Measurements from ENCODE around the gene STX19.
A peak's percentile ranks its signal among the peaks of the same experiment; 100 is the strongest.
"Not testable (repeated sequence)": the region's sequence is repeated elsewhere in the genome, so short reads cannot be mapped to it uniquely, and the experiment has no call there.

The STX19 gene, protein sequence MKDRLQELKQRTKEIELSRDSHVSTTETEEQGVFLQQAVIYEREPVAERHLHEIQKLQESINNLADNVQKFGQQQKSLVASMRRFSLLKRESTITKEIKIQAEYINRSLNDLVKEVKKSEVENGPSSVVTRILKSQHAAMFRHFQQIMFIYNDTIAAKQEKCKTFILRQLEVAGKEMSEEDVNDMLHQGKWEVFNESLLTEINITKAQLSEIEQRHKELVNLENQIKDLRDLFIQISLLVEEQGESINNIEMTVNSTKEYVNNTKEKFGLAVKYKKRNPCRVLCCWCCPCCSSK

DNA sequence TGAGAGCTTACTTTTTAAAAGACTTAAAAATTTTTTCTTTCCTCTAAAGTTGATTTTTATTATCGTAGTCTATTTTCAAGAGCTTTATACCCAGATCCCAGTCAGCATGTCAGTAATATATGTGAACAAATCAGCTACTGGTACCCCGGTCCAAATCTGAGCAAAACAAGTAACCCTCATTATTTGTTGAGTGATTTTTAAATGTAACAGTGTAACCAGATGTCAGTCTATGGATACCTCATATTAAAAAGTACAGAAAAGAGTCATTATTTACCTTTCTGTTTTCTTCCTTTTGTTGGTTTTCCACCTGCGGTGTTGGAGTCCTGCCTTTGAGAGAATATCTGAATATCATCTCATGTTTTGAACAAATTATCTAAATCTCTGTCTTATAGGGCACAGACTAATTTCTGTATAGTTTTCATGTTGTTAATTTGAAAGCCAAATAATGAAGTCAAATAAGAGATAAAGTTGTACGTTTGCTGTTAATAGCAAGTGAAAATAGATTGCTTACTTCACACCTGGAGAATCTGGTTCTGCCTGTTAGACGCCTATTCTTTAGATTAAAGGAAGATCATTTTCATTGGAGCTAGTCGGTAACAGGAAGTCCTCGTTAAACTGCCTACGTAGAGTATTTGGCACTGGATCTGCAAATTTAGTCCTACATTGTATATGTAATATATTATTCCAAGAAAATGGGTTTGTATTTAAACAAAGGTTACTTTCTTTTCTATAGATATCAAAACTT lies at the start of gene STX19:
STX19 (minus strand) TSS at position 505 of the 745 bp plus-strand sequence. CDS start 13,328 bp downstream, outside the sequence.
- no peak for DNase-seq

DNA sequence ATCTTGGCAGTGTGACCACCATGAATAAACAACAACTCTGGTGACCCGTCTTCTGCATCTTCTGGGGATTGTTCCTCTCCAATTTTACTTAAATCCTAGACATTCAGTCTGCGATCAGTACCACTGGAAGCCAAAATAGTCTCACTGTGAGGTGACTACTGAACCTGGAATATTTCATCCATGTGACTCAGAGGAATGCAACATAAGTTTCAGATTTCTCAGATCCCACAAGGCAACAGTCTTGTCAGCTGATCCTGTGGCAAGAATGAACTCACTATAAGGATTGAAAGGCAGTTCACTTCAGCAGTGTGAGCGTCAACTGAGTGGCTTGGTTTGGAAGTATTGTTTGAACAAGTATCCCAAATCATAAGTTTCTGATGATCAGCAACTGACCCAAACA lies 47.7 kb upstream of the STX19 start:
- DNase-seq, result no peak

DNA sequence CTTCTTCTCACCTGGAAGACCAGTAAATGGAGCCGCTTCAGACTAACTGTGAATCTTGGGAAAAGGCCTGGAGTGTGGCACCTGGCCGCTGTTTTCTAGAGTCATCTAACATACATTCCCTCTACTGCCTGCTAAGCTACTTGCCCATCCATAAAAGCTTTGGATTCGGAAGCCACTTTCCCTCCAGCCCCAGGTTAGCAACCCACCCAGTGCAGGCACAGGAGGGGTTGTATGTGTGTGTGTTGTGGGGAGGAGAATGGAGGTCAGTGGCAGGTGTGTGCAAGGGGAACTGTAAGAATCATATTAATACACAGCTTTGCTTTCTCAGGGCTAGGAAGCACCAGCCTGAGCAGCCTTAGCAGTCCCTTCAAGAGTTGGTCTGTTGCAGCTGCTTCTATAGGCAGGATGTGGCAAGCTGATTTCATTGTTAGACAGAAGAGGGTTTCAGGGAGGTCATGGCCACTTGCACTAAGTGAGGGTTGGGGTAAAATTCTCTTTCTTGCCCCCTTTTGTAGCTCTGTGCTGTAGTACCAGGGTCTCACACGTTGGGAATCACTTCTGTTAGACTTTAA lies 43.4 kb upstream of the STX19 start:
- DNase-seq, result no peak

DNA sequence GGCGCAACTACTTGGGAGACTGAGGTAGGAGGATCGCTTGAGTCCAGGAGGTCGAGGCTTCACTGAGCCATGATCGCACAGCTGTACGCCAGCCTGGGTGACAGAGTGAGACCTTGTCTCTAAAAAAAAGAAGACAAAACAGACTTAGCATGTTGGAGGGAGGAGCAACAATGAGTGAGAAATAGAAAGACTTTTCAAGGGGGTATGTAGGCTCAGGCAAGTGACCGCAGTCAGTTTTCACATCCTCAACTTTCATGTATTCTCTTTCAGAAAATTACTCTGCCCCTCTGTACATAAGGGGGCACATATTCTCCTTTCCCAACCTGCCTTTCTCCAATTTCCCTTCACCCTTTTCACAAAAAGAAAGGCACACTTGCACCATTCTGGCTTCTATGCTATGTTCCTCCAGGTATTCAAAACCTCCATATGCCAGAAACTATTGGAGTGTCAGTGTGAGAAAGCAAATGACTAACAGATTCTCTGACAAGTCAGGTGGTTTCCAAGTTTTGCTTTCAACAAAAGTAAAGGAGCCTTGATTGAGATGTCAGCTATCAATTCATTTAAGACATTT lies 42.0 kb upstream of the STX19 start:
- no peak for DNase-seq

- no peak for DNase-seq
Observed at GRCh38 chr3:94069194-94069813, 40.9 kb upstream of the STX19 start.

- no peak for DNase-seq
Observed at GRCh38 chr3:94066506-94067500, 38.4 kb upstream of the STX19 start.

GRCh38 chr3:94065819-94066480 lies 37.6 kb upstream of the STX19 start:
- DNase-seq, result no peak

- no peak for DNase-seq
Observed at GRCh38 chr3:94065122-94065521, 36.7 kb upstream of the STX19 start.

GRCh38 chr3:94064243-94064860 lies 36.0 kb upstream of the STX19 start:
- no peak for DNase-seq

DNA sequence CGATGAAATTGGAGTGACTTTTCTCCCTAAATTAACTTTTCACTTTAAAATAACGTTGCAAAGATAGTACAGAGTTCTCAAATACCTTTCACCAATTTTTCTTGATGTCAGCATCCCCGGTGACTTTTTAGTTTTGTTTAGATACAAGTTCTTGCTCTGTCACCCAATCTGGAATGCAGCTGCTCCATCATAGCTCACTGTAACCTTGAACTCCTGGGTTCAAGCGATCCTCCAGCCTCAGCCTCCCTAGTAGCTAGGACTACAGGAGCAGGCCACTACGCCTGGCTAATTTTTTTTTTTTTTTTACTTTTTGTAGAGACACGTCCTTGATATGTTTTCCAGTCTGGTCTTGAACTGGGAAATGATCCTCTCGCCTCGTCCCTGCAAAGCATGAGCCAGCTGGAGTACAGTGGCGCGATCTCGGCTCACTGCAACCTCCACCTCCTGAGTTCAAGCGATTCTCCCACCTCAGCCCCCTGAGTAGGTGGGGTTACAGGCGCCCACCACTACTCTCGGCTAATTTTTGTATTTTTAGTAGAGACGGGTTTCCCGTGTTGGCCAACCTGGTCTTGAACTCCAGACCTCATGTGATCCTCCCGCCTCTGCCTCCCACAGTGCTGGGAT lies 35.2 kb upstream of the STX19 start:
- DNase-seq, result no peak

- peak; percentile 68 for DNase-seq
Observed at GRCh38 chr3:94062513-94063404, 34.4 kb upstream of the STX19 start, which contains the start of the genes DHFR2 and NSUN3. DHFR2 (minus strand) TSS chr3:94062916; CDS start chr3:94061511, 1,405 bp downstream. NSUN3 (plus strand) TSS chr3:94063061; CDS start chr3:94063127, 66 bp downstream.

DNA sequence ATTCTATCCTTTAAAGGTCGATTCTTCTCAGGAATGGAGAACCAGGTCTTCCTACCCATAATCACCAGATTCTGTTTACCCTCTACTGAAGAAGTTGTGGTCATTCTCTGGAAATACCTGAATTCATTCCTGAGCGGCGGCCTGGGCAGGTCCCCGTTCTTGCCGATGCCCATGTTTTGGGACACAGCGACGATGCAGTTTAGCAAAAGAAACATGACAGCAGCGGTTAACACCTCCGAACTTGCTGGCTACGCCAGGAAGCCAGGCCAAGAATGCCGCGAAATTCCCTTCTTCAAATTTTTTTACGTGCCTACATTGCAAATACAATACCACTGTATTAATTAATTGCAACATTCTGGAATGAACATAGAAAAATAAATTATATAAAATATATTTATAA lies 32.9 kb upstream of the STX19 start:
- DNase-seq, result no peak

- no peak for DNase-seq
Observed at GRCh38 chr3:94050546-94050945, 22.1 kb upstream of the STX19 start.

DNA sequence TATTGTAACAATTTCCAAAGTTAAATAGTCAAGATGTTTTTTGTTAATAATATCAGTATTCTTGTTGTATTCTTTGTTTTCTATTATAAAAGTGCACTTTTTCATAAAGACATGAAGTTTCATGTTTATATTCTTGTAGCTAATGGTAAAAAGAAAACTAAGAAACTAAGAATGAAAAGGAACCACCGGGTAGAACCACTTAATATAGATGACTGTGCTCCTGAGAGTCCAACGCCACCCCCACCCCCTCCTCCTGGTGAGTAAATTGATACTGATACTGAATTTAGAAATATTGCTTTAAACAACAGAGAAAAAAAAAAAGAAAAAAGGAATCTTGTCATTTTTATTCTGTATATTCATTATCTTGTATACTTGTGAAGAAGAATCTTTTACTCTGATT lies 20.9 kb upstream of the STX19 start:
- DNase-seq, result no peak

DNA sequence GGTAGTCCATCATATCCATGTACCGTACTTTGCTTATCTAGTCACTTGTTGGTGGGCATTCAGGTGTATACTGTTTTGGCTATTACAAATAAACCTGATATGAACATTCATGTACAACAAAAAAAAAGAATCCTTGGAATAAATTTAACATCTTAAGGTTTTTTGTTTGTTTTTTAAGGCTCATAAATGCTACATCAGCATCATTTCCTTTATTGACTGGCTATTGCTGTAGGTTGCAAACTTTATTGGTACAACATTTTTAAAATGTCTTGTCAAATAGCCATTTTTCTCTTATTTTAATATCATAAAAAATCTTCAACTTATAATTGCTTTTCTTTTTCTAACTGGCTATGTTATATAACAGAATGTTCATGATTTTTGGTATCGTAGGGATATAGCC lies 18.1 kb upstream of the STX19 start:
- DNase-seq, result no peak

GRCh38 chr3:94044100-94044936 lies 15.9 kb upstream of the STX19 start:
- DNase-seq, result not testable (repeated sequence)

DNA sequence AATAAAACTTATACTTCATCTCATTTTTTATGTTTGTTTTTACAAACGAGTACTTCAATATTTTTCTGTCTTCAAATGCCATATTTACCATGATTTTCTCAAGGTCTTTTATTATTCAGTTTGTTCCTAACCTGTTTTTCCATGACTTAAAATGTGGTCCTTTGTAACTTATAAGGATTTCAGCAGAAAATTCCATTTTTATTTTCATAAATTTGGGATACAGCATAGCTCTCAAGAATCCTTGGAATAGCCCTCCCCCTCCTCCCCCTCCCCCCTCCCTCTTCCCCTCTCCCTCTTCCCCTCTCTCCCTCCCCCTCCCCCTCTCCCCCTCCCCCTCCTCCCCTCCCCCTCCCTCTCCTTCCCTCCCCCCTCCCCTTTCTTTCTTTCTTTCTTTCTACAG lies 14.9 kb upstream of the STX19 start:
- no peak for DNase-seq

DNA sequence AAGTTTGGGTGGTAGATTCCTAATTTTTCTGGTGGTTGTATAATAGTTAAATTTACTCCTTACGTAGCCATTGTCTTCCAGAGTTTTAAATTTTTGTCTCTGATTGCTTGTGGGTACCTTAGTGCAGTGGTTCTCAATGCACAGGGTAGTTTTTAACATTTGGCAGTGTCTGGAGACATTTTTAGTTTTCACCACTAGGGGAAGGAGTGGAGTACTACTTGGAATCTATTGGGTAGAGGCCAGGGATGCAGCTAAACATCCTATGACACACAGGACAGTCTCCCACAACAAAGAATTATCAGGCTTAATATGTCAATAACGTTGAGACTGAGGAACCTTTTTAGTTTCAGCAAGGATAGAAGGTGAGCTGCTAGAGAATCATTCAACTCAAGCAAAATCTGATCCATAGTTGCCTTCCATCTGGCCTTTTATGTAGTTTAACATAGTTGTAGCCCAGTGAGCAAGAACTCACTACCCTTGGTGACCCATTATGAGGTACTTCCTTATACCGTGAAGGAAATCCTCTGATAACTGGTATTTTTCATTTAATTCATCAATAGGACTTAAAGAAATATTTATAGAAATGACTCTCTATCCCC lies 8.6 kb upstream of the STX19 start:
- no peak for DNase-seq

Measured in activated T-cell treated with anti-CD3 and anti-CD28 coated beads for 4 hours (primary cell).